ENCODE results near the gene CFAP92.

DNA sequence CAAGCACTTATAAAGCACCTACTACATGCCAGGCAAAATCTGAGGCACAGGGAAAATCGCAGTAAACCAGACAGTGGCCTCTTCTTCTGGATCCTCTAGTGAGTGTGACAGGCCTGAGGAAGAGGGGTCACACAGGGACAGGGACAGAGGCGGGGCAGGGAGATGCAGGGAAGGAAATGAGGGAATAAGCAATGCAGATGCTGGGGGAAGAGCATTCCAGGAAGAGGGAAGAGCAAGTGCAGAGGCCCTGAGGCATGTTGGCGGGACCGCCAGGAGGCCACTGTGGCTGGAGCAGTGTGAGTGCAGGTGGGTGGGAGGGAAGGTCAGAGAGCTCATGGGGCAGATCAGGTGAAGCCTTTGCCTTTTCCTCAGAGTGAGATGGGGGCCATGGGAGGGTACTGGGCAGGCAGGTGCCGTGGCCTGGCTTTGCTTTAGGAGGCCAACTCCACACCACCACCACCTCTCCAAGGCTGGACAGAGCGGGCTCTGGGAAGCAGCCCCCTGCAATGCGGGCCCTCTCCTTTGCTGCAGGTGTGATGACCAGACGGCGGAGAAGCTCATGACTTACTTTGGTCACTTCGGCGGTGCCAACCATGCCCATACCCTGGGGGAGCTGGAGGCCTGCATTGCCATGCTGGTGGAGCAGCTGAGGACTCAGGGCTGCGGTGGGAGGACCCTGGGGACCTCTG, 39.9 kb upstream of the CFAP92 start:
- TF ChIP-seq POLR2A (IDR thresholded peaks at IDR 0.05) (no peak), CTCF (IDR thresholded peaks at IDR 0.05 in 8 of 11, conservative IDR thresholded peaks at IDR 0.05 in 3 of 11) (no peak)

All from spleen (tissue), 7 donors.